Lower lobe of right lung (tissue), 2 donors: ENCODE measurements around the gene LINC01488. TPM values are rescaled to one million over a fixed set of nuclear protein-coding genes. Genes with fewer than 3 reads are reported as not detected.

Source experiments
- ATAC-seq, 2 donors: fragments of 200-7000 bp; cut with Tn5 transposase; one replicate each; pipeline ENCODE4 v1.9.1; 2020 to 2022; ENCODE audit warnings: mild to moderate bottlenecking in 2 of 2, moderate library complexity in 2 of 2
- DNase-seq: peaks from one replicate; pipeline ENCODE4 v3.0.0-alpha.2; 2020
- H3K27ac ChIP-seq: fragments of 200-600 bp; one replicate; pipeline ENCODE4 v1.8.0; 2022
- H3K27me3 ChIP-seq: fragments of 200-600 bp; one replicate; pipeline ENCODE4 v1.8.0; 2022; ENCODE audit warnings: low read depth
- H3K36me3 ChIP-seq: fragments of 200-600 bp; one replicate; pipeline ENCODE4 v1.8.0; 2022; ENCODE audit warnings: mild to moderate bottlenecking
- H3K4me1 ChIP-seq: fragments of 200-600 bp; one replicate; pipeline ENCODE4 v1.8.0; 2022
- H3K4me3 ChIP-seq: fragments of 200-600 bp; one replicate; pipeline ENCODE4 v1.8.0; 2022; ENCODE audit warnings: mild to moderate bottlenecking
- H3K9me3 ChIP-seq: fragments of 200-600 bp; one replicate; pipeline ENCODE4 v1.8.0; 2022
- CTCF ChIP-seq: fragments of 200-600 bp; IDR thresholded peaks from one replicate; pipeline ENCODE4 v1.8.0; 2022; ENCODE audit warnings: antibody characterized with exemption, mild to moderate bottlenecking
- intact Hi-C: fragments of 100-400 bp; cut with DNase I; formaldehyde crosslinking; loops from one replicate; pipeline ENCODE4 v1.11.0; 2022
- total RNA-seq: library from RNA; stranded (reverse); fragmentation: NEBNext Ultra II Directional; extraction: Animal tissue kit (Norgen Biotek cat#: 25700); gene quantifications from one replicate; pipeline ENCODE4 v1.2.1, GENCODE V29; 2021
- donor health status: DM: no; HTN: yes; CAD: no; lungs with severe emphysema.

Gene LINC01488
- total RNA-seq, 1 donor from 2014 or later, result not detected

GRCh38 chr11:69492201-69492991, 10.9 kb downstream of the LINC01488 start:
- H3K4me3 ChIP-seq, result no peak overlapping the region
- H3K36me3 ChIP-seq, result no peaks in the 10 kb centered on the region
- no peak for TF ChIP-seq CTCF
- peaks cover 22% of the 10 kb centered on the region for H3K4me1 ChIP-seq
- intact Hi-C loops, result no loop called here
- ATAC-seq (no peak), DNase-seq (peak; percentile 40)
- H3K27ac ChIP-seq, result no peak overlapping the region
- H3K9me3 ChIP-seq, result no peaks in the 10 kb centered on the region
- no peaks in the 10 kb centered on the region for H3K27me3 ChIP-seq

- Histone ChIP-seq H3K4me3 (no peak overlapping the region), H3K9me3 (no peaks in the 10 kb centered on the region), H3K36me3 (no peaks in the 10 kb centered on the region), H3K27ac (no peak overlapping the region), H3K4me1 (peaks cover 25% of the 10 kb centered on the region), H3K27me3 (no peaks in the 10 kb centered on the region)
- TF ChIP-seq CTCF, result no peak
- DNase-seq (peak; percentile 43), ATAC-seq (no peak)
- intact Hi-C loops, result no loop called here
These were observed 12.7 kb downstream of the LINC01488 start for GRCh38 chr11:69493931-69494821.

GRCh38 chr11:69494851-69495250, 13.4 kb downstream of the LINC01488 start:
- Histone ChIP-seq H3K9me3 (no peaks in the 10 kb centered on the region), H3K27ac (no peak overlapping the region), H3K36me3 (no peaks in the 10 kb centered on the region), H3K27me3 (no peaks in the 10 kb centered on the region), H3K4me3 (no peak overlapping the region), H3K4me1 (peaks cover 25% of the 10 kb centered on the region)
- ATAC-seq (no peak), DNase-seq (peak; percentile 36)
- intact Hi-C loops, result no loop called here
- no peak for TF ChIP-seq CTCF

GRCh38 chr11:69495441-69496201, 14.2 kb downstream of the LINC01488 start:
- no peaks in the 10 kb centered on the region for H3K36me3 ChIP-seq
- H3K27ac ChIP-seq, result no peak overlapping the region
- H3K27me3 ChIP-seq, result no peaks in the 10 kb centered on the region
- no peak overlapping the region for H3K4me3 ChIP-seq
- DNase-seq (peak; percentile 30), ATAC-seq (no peak)
- H3K9me3 ChIP-seq, result no peaks in the 10 kb centered on the region
- intact Hi-C loops, result no loop called here
- H3K4me1 ChIP-seq, result peaks cover 25% of the 10 kb centered on the region
- TF ChIP-seq CTCF, result no peak

GRCh38 chr11:69496202-69496557, 14.7 kb downstream of the LINC01488 start:
- no peaks in the 10 kb centered on the region for H3K27me3 ChIP-seq
- peaks cover 25% of the 10 kb centered on the region for H3K4me1 ChIP-seq
- peak overlapping the region; percentile 77 for H3K27ac ChIP-seq
- ATAC-seq (no peak), DNase-seq (peak; percentile 43)
- H3K9me3 ChIP-seq, result no peaks in the 10 kb centered on the region
- no peak overlapping the region for H3K4me3 ChIP-seq
- intact Hi-C loops, result no loop called here
- TF ChIP-seq CTCF, result no peak
- no peaks in the 10 kb centered on the region for H3K36me3 ChIP-seq
